GM19455 (cell line): Measurements from ENCODE around the gene KIAA1549.

Experiments
- ATAC-seq: cut with Tn5 transposase; IDR thresholded peaks from one replicate; pipeline ENCODE4 v1.9.1; 2021; ENCODE audit not compliant: unreplicated experiment

The KIAA1549 gene

DNA sequence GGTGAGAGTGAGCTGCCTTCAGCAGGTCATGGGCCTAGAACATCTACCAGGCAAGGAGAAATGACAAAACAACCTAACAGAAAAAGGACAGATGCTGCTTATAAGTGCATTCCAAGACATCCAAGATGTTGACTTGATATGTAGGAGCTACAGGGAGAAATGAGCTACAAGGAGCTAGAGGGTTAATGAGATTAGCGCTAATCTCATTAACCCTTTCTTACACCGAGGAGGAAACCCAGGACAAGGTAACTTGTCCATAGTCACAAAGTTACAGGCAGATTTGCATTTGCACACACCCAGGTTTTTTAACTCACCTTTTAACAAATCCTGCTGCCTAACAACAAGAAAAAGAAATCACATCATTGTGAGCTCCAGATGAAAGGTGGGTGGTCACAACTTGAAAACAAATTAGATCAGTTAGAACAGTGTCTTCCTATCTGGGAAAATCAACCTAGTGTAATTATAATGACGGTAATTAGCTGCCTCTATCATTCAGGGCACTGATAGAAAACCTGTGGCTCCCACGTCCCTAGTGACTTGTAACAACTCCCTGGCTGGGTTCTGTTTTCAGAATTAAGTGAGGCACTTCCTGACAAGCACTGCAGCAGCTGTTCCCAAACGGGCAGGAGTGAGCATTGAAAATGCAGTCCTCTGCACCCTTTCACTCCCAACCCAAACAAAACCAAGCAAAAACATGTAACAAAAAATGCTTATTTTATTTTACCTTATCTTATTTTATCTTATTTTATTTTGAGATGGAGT is 5.7 kb downstream of the KIAA1549 start:
- no peak for ATAC-seq

DNA sequence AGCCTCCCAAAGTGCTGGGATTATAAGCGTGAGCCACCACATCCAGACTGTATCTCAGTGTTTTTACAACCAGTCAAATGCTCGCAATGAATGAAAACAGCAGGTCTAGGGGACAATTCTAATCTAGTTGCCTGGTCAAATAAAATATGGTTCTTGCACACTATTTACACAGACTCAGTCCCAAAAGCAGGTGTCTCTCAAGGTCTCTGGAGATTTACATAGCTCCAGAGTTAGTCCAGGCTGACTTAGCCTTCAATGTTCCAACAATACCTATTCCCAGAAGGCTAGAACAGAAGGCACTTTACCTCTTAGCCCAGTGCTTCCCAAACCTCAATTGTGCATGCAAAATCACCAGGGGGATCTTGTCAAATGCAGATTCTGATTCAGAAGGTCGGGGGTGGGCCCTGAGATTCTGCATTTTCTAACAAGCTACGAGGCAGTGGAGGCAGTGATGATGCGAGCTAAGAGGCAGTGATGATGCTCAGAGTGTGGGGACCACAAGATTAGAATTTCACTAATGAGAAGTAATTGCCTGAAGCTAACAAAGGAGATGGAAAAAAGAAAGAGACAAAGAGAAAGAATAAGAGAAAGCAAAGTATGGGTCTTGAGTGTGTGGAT is 6.4 kb downstream of the KIAA1549 start:
- ATAC-seq, result no peak

DNA sequence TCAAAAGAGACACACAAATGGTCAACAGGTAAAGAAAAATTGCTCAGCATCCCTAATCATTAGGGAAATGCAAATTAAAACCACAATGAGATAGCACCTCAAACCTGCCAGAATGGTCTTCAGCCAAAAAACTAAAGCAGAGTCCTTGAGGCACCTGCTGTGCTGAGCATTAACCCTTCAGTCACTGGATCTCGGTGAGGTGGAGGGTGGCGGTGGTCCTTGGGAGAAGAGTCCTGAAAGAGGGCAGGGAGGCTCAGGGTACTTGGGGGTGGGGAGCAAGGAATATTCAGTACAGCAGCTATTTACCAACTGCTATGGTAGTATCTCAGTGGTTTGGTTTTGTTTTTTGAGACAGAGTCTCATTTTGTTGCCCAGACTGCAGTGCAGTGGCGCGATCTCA is 7.1 kb downstream of the KIAA1549 start:
- ATAC-seq, result no peak

DNA sequence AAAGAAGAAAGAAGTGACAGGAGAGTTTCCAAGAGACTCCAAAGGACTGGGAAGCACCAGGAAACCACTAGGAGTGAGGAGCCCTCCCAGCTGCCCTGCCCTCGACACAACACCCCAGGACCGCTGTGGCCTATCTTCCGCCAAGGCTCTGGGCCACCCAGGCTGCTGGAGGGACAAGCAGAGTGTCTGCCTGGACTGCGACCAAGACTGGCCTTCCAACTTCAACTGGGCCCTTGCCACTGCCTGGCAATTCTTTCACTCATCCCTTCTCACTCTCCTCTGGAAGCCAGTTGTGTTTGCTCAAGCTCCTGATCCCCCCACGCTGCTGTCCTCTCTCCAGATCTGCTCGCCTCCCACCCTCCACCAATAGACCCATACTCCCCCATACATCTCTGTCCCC is 10.2 kb downstream of the KIAA1549 start:
- ATAC-seq, result no peak

DNA sequence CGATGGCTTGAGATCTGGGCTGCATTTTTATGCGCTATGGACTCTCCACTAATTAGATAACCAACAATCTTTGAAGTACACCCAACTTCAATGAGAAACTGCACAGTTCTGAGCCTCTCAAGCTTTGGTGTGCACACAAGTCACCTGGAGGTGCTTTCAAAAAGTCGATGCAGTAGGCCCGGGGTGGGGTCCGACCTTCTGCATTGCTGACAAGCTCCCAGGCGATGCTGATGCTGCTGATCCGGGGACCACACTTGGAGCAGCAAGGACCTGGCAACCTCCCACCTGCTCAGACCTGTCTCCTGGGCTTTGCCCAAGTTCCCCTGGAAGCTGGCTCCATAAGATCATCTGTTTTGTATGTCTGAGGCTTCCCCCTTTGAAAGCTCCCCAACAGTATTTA is 10.7 kb downstream of the KIAA1549 start:
- no peak for ATAC-seq

DNA sequence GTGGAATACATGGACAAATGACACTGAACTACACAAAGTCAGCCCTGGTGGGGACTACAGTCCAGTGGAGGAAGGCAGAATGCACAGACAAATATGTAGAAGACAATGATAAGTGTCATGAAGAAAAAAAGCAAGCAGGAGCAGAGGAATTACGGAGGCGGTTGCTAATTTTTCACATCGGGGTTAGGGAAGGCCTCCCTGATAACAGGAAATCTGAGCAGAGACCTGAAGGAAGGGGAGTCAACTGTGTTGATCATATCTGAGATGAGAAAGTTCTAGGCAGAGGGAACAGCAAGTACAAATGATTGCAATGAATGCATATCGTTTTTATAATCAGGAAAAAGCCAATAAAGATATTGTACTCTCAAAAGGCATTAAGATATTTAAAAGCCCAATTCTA is 14.0 kb downstream of the KIAA1549 start:
- no peak for ATAC-seq

DNA sequence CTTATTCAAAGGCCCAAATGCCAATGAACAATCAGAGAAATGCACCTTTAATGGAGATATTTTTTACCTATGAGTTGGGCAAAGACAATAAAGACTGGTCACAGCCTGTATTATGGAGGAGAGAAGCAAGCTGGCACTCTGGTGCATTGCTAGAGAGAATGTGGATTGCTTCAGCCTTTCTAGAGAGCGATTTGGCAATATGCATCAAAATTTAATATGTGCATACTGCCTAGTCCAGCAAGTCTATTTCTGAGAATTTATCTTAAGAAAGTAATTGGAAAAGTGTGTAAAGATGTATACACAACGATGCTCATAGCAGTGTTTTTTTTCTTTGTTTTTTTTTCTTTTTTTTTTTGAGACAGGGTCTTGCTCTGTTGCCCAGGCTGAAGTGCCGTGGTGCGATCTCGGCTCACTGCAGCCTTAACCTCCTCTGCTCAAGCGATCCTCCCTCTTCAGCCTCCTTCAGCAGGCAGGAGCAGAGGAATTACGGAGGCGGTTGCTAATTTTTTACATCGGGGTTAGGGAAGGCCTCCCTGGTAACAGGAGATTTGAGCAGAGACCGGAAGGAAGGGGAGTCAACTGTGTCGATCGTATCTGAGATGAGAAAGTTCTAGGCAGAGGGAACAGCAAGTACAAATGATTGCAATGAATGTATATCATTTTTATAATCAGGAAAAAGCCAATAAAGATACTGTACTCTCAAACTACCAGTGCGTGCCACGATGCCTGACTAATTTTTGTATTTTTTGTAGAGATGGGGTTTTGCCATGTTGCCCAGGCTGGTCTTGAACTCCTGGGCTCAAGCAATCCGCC is 16.4 kb downstream of the KIAA1549 start:
- ATAC-seq, result no peak

DNA sequence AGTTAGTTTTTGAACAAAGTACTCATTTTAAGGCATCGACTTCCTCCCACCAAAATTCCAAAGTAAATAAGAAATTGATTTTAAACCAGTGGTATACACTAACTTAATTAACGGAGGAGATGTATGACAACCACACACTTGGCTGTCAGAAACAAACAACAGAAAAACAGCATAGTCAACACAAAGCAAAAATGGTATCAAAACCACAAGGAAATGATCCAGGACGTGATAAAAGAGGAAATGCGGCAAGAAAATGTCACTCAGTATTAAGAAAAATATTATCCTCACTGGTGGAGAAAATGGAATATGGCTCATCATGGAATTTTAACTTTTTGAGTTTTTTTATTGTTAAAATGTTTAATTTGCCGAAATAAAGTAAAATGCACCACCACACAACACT is 17.5 kb downstream of the KIAA1549 start:
- no peak for ATAC-seq

DNA sequence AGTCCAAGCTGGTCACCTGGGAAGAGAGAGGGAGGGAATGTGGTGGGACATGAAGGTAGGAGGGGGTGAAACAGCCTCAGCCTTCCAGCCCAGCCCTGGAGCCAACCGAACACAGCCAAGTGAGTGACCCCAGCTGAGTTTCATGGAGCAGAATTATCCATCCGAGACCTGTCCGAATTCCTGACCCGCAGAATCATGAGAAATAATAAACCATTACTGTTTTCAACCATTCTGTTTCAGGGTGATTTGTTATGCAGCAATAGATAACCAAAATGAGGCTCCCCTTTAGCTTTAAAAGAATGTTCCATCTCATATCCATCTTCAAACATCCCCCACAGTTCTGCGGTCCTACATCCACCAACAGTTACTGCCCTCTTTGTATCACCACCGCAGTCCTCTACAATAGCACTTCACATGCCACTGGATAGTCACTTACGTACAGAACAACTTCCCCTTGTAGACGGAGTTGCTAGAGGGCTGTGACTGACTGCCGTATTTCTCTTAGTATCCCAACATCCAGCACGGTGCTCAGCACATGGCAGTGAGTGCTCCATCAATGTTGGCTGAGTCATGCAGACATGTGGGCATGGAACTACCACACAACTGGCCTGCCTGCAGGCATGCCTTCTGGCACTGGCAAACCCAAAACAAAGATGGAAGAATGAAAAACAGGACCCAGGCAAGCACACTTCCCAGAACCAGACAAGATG is 18.5 kb downstream of the KIAA1549 start:
- ATAC-seq, result no peak

DNA sequence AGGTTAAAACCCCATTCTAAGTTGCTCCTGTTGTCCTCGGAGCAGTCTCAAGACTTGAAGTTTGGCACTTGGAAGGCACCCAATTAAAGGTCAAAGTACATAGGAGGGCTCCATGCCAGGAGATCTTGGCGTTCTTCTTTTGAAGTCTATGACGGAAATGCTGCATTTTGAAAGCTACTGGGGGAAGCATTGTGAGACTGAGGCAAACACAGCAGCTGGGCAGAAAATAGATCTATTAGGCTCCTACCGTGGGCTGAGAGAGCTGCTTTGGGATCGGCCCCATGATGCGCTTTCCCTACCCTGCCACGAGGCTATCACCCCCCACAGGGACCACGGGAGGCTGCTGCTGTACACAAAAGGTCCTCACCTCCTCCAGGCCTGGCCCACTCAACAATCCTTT is 20.0 kb downstream of the KIAA1549 start:
- ATAC-seq, result no peak

DNA sequence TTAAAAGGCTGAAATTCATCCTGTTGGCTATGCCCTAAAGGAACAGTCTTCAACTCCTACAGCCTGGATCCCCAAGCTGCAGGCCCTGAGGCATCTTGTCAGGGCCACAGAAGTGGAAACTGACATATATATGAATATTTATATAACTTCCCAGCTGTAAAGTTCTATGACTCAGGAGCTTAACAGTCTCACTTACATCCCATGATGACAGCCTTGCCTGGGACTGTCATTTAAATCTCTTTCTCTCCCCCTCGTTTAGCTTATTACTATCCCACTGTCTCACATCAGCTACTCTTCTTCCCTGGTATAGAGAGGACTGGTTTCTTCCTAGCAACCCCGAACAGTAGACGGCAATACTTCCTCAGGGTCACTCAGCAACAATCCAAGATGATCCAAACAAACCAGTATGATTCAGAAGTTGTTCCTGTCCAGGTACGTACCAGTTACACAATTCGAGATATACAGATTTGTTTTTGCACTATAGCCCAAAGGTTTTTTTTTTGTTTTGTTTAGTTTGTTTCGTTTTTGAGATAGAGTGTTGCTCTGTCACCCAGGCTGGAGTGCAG is 22.7 kb downstream of the KIAA1549 start:
- no peak for ATAC-seq

DNA sequence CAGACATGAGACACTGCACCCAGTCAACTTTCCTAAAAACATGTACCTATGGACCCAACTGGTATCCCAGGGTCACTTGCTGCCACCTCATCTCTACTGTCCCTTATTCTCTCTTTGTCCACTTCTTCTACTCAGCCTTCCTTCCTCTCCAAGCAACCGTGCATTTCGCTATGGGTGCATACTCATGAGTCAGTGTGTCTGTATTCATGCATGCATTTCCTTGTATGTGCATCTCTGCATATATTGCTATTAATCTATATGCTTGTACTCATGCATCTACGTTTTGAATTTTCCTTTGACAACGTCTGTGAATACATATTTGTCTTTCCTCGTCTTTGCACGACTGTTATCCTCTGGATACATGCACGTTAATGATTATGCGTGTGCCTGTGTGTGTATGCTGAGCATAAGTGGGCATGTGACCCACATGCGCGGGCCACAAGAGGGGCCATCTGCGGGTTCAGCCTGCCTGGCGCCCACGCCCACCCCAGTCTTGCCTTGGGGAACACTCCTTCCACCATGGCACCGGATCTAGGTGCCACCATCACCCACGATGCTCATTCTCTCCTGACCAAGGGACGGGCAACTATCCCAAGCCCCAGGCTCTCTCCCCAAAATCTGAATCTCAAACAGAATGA is 23.3 kb downstream of the KIAA1549 start:
- ATAC-seq, result no peak

DNA sequence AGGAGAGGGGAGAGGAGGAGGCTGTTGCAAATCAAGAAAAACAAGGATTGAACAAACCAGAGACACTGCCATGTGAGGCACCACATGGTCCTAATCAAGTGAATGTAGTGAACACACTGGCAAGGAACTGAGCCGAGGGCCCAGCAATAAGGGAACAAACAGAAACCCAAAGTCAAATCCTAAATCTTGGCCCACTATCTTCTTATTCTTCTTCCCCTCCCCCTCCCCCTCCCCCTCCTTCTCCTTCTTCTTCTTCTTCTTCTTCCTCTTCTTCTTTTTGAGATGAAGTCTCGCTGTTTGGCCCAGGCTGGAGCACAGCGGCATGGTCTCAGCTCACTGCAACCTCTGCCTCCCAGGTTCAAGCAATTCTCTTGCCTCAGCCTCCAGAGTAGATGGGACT is 24.0 kb downstream of the KIAA1549 start:
- ATAC-seq, result no peak

DNA sequence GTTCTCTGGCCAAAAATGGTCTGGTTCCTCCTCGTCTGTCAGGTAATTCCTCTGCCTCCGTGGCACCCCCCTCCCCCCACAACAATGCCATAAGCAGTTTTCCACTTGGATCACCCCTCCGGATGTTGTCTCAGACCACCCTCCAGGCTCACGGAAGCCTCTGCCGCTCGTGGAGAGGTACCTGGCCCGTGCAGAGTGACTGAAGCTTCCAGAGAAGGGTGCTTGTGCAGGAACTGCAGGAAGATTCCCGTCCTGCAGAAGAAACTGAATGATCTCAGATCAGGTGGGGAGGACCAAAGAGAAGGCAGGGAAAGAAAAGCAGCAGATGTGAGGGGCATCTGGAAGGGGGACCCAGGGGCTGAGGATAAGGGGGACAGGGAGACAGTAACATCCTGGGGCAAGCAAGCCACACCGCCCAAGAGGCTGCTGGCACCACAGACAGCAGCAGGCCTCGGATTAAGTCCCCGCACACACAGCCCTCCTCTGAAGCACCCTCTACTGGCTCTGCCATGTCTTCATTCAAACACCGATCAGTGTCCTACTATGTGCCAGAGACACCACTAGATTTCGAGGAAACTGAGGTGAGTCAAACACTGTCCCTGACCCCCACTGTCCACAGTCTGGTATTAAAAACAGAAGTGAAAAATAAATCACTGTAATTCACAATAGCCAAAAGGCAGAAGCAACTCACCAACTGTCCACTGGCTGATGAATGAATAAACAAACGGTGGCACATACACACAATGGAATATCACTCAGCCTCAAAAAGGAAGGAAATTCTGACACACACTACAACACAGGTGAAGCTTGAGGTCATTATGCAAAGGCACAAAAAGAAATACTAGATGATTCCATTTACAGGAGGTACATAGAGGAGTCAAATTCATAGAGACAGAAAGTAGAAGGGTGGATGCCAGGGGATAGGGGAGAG is 26.4 kb downstream of the KIAA1549 start:
- no peak for ATAC-seq

DNA sequence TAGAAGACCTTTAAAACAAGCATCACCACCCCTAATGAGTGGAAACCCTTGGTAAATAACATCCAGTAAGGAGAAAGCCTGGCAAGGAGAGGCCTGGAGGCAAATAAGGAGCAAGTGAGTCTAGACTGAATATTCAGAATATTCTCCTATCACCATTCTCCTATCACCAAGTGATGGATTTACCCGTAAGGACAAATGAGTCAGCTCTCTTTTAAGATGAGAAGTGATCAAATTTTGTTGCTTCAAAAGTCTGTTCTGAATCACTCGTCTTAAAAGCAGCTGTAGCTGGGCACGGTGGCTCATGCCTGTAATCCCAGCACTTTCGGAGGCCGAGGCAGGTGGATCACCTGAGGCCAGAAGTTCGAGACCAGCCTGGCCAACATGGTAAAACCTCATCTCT is 28.4 kb downstream of the KIAA1549 start:
- no peak for ATAC-seq

DNA sequence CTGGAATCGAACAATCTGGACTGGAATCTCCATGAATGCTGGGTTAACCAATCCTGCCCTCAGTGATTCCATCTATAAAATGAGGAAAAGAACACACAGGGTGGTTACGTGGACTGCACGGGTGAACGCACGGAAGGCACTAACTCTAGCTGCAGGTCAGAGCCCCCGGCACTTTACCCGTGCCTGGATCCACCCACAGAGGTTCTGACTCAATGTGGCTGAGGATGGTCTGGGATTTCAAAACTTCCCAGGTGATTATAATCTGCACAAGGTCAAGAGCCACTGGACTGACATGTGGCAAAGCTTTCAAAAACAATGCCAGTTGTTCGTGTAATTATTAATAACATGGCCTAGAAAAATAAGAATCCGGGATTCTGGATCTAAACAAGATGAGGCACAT is 29.2 kb downstream of the KIAA1549 start:
- no peak for ATAC-seq

DNA sequence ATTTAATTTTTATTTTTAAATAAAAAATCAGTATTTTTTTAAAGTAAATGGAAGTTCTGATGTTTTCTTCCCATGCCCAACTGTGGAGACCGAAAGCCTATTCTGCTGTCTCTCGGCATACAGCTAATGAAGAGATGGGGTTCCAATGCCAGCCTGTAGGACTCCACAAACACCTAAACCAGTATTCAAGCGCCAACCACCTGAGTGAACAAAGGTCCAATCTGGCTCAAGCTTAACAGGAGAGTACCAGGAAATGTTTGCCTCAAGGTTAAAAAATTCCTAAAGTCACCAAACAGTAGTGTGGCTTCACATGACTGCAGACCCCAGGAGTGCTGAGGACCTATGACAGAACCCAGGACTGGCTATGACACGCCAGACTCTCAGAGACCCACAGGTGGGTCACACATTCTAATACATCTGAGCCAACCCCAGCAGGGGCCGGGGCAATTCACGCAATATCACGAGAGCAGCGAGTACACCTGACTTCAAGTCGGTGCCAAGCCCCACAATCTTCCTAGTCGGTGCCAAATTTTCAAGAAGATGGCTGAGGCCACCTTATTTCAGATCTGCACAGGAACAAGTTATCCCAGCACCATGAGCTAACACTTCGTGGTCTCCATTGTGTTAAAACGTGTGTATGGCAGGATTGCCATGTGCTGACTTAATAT is 31.6 kb downstream of the KIAA1549 start:
- no peak for ATAC-seq

DNA sequence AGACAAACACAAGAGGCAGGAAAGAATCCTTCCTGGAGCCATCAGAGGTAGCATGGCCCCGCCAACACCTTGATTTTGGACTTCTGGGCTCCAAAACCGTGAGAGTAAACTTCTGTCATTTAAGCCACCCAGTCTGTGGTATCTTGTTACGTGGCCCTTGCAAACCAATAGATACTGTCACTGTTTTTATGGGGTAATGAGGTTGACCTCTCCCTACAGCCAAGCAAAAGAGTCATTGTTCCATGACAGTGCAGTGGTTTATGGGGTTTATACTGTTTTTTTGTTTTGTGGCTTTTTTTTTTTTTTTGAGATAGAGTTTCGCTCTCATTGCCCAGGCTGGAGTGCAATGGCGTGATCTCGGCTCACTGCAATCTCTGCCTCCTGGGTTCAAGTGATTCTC is 32.8 kb downstream of the KIAA1549 start:
- ATAC-seq, result no peak

DNA sequence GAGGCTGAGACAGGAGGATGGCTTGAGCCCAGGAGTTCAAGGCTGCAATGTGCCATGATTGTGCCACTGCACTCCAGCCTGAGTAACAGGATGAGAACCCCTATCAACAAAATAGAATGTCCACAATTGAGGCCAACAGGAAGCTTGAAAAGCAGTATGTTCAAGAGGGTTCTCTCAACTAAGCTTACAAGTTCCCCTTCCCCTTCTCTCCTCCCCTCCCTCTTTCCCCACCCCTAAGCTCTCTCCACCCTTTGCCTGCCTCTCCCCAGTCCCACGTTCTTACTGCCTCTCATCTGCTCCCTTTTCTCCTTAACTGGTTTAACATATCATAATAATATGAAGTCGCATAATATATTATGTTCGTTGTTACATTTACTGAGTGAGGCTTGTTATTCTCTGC is 35.4 kb downstream of the KIAA1549 start:
- no peak for ATAC-seq
